Fibroblast of skin of abdomen (primary cell): Measurements from ENCODE around the gene CGB2. TPM values are rescaled to one million over a fixed set of nuclear protein-coding genes. Genes with fewer than 3 reads are reported as not detected.
A peak's percentile ranks its signal among the peaks of the same experiment; 100 is the strongest.
"Not testable (repeated sequence)": the region's sequence is repeated elsewhere in the genome, so short reads cannot be mapped to it uniquely, and the experiment has no call there.

ENCODE experiments used
- DNase-seq: peaks from one replicate; pipeline ENCODE4 v3.0.0-alpha.2; 2013
- polyA plus RNA-seq, 2 experiments: library from polyadenylated mRNA; unstranded; fragments of 120-200 nt; gene quantifications; one replicate each; pipeline ENCODE4 v1.2.1, GENCODE V29; 2013; ENCODE audit not compliant: insufficient read length in 2 of 2

CGB2 gene
- not detected for polyA plus RNA-seq (2013, experiment 1 of 2; ENCODE audit: insufficient read length)
- not detected for polyA plus RNA-seq (2013, experiment 2 of 2; ENCODE audit: insufficient read length)

DNA sequence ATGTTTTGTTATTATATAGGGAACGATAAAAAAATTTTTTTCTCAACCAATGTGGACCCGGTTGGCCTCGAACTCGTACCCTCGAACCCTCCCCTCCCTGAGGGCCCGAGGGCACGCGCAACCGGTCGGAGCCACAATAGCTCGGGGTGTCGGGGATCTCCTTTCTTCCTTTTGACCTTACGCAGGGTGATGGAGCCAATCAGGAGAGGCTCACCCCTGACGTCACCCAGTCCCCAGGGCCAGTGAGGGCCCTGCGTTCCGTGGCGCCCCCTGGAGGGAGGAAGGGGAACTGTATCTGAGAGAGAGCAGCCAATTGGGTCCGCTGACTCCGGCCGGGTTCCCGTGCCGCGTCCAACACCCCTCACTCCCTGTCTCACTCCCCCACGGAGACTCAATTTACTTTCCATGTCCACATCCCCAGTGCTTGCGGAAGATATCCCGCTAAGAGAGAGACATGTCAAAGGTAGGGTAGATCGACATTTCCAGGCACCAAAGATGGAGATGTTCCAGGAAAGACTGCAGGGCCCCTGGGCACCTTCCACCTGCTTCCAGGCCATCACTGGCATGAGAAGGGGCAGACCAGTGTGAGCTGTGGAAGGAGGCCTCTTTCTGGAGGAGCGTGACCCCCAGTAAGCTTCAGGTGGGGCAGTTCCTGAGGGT is at the start of gene CGB2:
CGB2 (plus strand) TSS at position 249 of the 660 bp plus-strand sequence; CDS start at position 455, 206 bp downstream.
- DNase-seq: not testable (repeated sequence)

DNA sequence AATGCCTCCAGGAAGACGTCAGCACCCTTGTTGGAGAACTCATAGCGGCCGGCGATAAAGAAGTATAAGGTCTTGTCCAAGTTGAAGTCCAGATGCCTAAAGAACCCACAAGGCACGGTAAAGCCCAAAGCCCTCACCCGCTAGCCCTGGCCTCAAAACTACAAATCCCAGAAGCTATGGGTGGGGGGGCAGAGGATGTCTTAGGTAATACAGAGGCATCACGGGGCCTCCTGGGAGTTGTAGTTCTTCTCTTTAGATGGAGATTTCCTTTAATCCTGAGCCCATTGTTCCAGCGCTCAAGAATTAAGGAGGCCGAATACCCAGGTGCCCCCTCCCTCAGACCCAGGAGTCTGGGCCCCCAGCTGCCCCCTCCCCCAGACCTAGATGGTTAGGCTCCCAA is 49.4 kb upstream of the CGB2 start:
- no peak for DNase-seq

- DNase-seq: no peak
These were observed 46.0 kb upstream of the CGB2 start for GRCh38 chr19:48985711-48986110.

DNA sequence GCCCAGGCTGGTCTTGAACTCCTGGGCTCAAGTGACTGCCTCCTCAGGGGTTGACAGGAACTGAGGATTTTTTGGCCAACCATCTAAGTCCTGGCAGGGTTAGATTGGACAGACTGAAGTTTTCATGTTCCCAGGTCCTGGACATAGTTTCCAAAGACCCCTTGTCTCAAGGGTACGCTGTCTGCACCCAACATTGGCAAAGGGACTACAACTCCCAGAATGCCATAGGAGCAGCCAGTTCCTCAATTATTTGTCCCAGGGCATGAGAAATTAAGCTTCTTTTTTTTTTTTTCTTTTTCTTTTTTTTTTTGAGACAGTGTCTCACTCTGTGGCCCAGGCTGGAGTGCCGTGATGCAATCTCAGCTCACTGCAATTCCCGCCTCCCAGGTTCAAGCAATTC is 45.5 kb upstream of the CGB2 start:
- DNase-seq: no peak

- DNase-seq: no peak
These were observed 44.4 kb upstream of the CGB2 start for GRCh38 chr19:48987323-48987722.

GRCh38 chr19:48988286-48988685 is 43.4 kb upstream of the CGB2 start:
- DNase-seq: no peak

GRCh38 chr19:48988860-48989259 is 42.8 kb upstream of the CGB2 start:
- no peak for DNase-seq

DNA sequence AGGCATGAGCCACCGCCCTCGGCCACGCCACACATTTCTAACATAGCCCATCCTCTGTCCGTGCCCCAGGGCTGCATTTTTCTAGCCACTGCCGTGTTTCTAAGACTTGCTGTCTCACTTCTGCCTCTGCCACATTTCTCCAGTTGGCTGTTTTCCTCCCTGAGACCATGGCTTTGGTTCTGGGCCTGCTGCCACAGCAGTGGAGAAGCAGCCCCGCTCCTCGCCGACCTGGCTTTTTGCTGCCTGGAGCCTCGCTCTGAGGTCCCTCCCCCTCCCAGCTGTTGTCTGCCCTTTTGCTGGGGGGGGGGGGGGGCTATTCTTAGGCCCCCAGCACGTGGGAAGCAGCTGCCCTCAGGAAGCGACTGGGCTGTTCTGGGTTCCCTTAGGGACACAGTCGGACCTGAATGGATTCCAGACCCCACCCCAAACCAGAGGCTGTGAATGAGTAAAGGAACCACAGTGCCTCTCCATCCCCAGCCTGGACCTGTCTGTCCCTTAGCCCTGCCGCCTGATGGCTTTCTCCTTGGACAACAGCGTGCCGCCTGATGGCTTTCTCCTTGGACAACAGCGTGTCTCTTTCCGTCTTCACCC is 41.9 kb upstream of the CGB2 start:
- no peak for DNase-seq

DNA sequence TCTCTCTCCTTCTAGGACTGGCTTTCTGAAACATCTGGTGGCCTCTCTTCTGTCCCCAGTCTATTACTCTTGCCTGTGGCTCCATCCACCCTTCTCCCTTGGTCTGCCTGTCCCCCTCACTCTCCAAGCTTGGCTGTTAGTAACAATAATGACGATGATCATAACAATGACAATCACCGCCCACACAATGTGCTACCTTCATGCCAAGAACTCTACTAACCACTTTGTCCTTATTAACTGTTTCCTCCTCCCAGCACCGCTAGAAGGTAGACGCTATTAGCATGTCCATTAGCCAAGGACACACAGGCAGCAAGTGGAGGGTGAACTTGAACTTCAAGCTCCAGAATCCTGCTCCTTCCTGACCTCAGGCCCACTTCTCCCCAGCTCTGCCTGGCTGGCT is 41.3 kb upstream of the CGB2 start:
- DNase-seq: no peak

DNA sequence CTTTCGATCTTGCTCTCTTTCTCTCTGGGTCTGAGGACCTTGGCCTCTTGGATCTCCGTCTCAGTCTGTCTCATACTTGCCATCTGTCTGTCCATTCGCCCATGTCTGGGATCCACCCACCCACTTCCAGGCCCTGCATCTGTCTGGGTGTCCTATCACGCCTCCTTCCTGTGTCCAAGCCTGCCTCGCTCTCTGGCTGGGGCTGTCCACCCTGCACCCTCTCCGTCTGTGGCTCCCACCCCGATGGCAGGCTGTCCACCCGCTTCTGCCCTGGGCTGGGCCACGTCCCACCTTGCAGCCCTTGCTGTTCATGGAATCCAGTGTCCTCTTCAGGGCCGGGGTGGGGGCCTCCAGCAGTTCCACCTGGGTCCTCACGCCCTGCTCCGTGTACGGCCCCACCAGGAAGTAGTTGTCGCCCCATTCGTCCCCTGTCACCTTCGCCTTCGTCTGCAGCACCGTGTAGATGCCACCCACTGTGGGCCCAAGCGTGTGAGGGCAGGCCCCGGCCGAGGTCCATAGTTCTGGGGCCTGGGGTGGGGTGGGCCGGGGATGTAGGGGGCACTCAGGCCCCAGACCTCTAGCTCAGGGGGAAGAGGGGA is 40.6 kb upstream of the CGB2 start:
- no peak for DNase-seq

- DNase-seq: peak; percentile 79
These were observed 39.7 kb upstream of the CGB2 start for GRCh38 chr19:48991873-48992580.

GRCh38 chr19:48992581-48993174 is 39.0 kb upstream of the CGB2 start:
- no peak for DNase-seq

DNA sequence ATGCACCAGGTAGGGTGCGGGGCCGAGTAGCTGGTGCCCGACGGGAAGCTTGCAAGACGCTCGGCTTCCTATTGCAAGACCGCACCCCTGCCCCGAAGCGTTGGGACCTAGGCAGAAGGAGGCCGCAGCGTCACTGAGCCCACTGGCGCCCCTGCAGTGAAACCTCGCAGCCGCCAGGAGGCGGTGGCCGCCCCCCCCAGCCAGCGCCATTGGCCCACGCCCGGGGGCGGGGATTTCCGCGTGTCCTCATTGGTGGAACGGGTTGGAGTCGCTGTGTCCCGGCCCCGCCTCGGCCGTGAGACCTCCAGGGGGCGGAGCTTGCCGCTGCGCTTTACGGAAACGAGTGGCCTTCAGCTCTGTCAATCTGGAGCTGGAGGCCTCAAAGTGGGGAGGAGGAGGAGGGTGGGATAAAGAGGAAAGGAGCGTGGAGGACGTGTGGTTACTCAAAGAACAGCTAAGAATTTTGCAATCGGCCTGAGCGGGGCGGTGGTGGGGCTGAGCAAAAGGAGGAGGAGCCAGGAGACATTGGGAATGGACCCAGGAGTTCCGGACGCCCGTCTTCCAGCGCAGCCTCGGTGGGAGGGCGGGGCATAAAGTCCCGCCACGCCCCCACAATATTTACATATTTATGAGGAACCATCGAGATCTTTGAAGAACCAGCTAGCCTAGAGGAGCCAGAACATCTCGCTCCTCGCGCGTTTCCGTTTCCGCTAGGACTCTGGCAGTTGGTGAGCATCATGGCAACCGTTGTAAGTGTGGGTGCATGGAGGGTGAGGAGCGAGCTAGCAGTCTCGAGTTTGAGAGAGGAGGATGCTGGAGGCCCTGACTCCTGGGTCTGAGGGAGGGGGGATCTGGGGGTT is 38.3 kb upstream of the CGB2 start, which contains the start of the genes GYS1 and RUVBL2:
GYS1 (minus strand) TSS at position 135 of the 860 bp plus-strand sequence. CDS start 197 bp downstream, outside the sequence.
RUVBL2 (plus strand) TSS at position 713 of the 860 bp plus-strand sequence; CDS start at position 738, 25 bp downstream.
- DNase-seq: peak; percentile 100

DNA sequence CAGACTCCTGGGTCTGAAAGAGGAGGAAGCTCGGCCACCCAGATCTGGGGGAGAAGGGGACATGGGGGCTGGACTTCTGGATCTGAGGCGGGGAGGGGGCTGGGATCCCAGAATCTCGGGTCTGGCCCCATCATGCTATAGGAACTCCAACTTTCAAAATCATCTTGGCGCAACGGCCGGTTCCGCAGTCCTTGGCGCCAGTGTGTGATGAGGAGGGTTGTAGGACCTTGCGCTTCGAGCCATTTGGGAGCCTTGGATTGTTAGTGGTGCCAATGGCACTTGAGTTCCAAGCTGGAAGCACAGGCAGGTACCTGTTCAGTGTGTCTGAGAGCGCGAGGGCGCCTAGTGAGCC is 37.7 kb upstream of the CGB2 start:
- DNase-seq: no peak

DNA sequence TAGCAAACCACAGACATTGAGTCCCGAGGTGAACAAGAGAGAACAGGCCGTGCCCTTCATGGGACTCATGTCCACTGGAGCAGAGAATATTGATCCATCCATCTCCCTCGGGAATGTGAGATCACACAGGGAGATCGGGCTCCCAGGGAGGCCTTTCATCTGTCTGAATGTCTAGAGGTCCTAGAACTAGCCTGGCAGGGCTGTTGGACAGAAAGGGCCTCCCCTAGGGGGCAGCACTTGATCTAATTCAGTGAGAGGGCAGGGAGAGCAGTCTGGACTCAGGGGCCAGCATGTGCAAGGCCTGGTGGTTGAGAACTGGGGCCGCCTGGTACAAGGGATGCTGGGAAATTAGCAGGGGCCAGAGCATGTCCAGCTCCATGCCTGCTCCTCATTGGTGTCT is 33.7 kb upstream of the CGB2 start:
- DNase-seq: peak; percentile 36

- DNase-seq: peak; percentile 65
These were observed 32.0 kb upstream of the CGB2 start for GRCh38 chr19:48999481-49000325.

DNA sequence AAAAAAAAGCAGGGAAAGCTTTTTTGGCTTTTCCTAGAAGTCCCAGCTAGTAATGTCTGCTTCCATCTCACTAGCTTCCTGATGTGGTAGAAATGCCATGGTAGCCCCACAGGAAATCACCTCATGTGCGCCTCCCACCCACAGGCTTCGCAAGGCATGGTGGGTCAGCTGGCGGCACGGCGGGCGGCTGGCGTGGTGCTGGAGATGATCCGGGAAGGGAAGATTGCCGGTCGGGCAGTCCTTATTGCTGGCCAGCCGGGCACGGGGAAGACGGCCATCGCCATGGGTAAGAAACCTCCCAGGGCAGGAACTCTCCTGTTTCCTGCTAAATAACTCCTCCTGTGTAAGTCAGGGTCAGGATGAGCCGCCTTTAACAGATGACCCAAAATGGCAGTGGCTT is 27.6 kb upstream of the CGB2 start:
- no peak for DNase-seq

GRCh38 chr19:49004964-49005614 is 26.6 kb upstream of the CGB2 start:
- no peak for DNase-seq

DNA sequence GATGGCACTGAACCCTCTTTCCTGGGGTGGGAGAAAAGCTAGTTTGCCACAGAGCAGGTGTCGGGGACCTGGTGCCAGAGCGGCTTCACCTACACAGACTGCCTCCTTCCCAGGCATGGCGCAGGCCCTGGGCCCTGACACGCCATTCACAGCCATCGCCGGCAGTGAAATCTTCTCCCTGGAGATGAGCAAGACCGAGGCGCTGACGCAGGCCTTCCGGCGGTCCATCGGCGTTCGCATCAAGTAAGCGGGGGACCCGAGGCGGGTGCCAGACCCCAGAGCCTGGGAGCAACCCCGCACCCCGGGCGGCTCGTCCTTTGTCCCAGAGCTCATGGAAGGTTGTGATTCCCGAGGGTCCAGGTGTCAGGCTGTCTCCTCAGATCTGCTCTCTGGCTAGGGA is 24.8 kb upstream of the CGB2 start:
- no peak for DNase-seq

DNA sequence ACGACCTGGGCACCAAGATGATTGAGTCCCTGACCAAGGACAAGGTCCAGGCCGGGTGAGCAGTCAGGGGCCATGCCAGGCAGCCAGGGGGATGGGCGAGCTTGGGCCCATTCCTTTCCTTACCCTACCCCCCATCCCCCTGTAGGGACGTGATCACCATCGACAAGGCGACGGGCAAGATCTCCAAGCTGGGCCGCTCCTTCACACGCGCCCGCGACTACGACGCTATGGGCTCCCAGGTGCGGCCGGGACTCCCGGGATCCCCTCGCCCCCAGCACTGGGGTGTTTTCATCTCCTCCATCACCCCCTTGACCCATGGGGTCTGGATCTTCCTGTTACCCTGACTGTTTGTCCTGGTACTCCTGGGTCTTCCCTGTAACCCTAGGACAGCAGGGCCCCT is 21.9 kb upstream of the CGB2 start:
- DNase-seq: no peak
